SU-DHL-6 (cell line): ENCODE data around the gene GOLGA6D.

Experiments
- CTCF ChIP-seq: fragments of 200-600 bp; sonication (generic); IDR thresholded peaks from one replicate; pipeline ENCODE4 v1.5.1; 2017; ENCODE audit warnings: antibody characterized with exemption, mild to moderate bottlenecking, low read length, moderate library complexity; ENCODE audit not compliant: insufficient read depth, poor library complexity, severe bottlenecking
- EZH2phosphoT487 ChIP-seq: fragments of 200-600 bp; sonication (generic), shearing (Covaris generic); conservative IDR thresholded peaks from 2 replicates; pipeline ENCODE4 v1.6.1; 2018; ENCODE audit warnings: mild to moderate bottlenecking, antibody characterized with exemption, low read length, moderate library complexity, mixed read lengths

GRCh38 chr15:75314552-75315290 lies 32.1 kb downstream of the GOLGA6D start:
- TF ChIP-seq CTCF (no peak), EZH2phosphoT487 (no peak)
